HFFc6 (cell line): ENCODE measurements around the gene KCTD15. TPM values are rescaled to one million over a fixed set of nuclear protein-coding genes. Genes with fewer than 3 reads are reported as not detected.

Experiments
- DNase-seq: peaks from one replicate; pipeline ENCODE4 v3.0.0-alpha.2; 2018
- H3K27ac Mint-ChIP-seq: 2 replicates; pipeline ENCODE4 v1.8.0; 2020; ENCODE audit warnings: mild to moderate bottlenecking, mixed read lengths
- H3K27me3 Mint-ChIP-seq: 2 replicates; pipeline ENCODE4 v1.8.0; 2021; ENCODE audit warnings: mild to moderate bottlenecking, moderate library complexity, mixed read lengths; ENCODE audit not compliant: insufficient read depth
- H3K36me3 Mint-ChIP-seq: 2 replicates; pipeline ENCODE4 v1.8.0; 2021; ENCODE audit warnings: low read depth, mixed read lengths
- H3K4me1 Mint-ChIP-seq: 2 replicates; pipeline ENCODE4 v1.8.0; 2020; ENCODE audit warnings: low read depth, mixed read lengths
- H3K4me3 Mint-ChIP-seq: 2 replicates; pipeline ENCODE4 v1.8.0; 2020; ENCODE audit warnings: mild to moderate bottlenecking, moderate library complexity, mixed read lengths
- H3K9me3 Mint-ChIP-seq: 2 replicates; pipeline ENCODE4 v1.8.0; 2020; ENCODE audit warnings: mild to moderate bottlenecking, mixed read lengths
- total RNA-seq, 6 experiments: library from RNA; stranded (reverse); fragmentation: NEBNext Ultra II Directional; extraction: Animal tissue kit (Norgen Biotek cat#: 25700); gene quantifications; 2 replicates in 1 of 6; 3 replicates in 5 of 6; pipeline ENCODE4 v1.2.3, GENCODE V29; 2021
- TF ChIP-seq, protein P1 (sequence below): fragments of 200-600 bp; sonication (generic); IDR thresholded peaks from 2 replicates; pipeline ENCODE4 v1.5.0; 2021; ENCODE audit warnings: antibody characterized with exemption, mild to moderate bottlenecking

Gene KCTD15
- total RNA-seq, 6 experiments from 2014 or later: 5.9 to 11.7 (median 7.1) TPM

DNA sequence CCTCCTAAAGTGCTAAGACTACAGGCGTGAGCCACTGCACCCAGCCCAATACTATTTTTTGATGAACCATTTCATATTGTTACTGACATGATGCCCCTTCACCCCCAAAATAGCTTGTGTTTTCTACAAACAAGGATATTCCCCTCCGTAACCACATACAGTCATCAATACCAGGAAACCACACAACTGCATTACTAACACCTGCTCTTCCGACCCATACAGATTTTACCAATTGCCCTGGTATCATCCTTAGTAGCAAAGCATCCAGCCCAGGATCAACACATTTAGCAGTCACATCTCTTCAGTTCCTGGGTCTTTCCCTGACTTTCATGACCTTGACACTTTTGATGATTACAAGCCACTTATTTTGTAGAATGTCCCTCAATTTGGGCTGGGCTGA is 33.6 kb downstream of the KCTD15 start:
- Mint-ChIP-seq H3K27me3 (peaks cover 9% of the 10 kb centered on the region), H3K36me3 (no peaks in the 10 kb centered on the region), H3K4me1 (no peaks in the 10 kb centered on the region), H3K4me3 (no peak overlapping the region), H3K27ac (no peak overlapping the region), H3K9me3 (no peaks in the 10 kb centered on the region)
- TF ChIP-seq, protein P1, sequence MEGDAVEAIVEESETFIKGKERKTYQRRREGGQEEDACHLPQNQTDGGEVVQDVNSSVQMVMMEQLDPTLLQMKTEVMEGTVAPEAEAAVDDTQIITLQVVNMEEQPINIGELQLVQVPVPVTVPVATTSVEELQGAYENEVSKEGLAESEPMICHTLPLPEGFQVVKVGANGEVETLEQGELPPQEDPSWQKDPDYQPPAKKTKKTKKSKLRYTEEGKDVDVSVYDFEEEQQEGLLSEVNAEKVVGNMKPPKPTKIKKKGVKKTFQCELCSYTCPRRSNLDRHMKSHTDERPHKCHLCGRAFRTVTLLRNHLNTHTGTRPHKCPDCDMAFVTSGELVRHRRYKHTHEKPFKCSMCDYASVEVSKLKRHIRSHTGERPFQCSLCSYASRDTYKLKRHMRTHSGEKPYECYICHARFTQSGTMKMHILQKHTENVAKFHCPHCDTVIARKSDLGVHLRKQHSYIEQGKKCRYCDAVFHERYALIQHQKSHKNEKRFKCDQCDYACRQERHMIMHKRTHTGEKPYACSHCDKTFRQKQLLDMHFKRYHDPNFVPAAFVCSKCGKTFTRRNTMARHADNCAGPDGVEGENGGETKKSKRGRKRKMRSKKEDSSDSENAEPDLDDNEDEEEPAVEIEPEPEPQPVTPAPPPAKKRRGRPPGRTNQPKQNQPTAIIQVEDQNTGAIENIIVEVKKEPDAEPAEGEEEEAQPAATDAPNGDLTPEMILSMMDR: no peak
- no peak for DNase-seq

DNA sequence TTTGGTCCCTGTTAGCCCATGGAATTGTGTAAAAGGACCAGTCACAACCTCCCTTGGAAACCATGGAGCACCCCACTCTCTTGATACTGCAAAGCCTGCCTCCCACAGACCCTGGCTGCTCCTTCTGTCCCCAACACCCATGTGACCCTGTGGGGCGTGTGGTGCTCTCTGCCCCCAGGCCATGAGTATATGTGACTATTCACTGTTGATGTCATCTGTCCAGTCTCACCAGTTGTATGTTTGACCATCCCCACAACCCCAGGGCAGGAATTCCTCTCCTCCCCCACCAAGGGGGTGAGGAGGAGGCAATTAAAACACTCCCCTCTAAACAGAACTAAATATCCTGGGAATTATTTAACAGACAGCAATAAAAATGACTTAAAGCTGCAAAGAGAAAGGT is 35.2 kb downstream of the KCTD15 start:
- H3K4me3 Mint-ChIP-seq: no peak overlapping the region
- no peaks in the 10 kb centered on the region for H3K36me3 Mint-ChIP-seq
- DNase-seq: no peak
- H3K4me1 Mint-ChIP-seq: no peaks in the 10 kb centered on the region
- no peak overlapping the region for H3K27ac Mint-ChIP-seq
- H3K27me3 Mint-ChIP-seq: peaks cover 11% of the 10 kb centered on the region
- no peaks in the 10 kb centered on the region for H3K9me3 Mint-ChIP-seq
- TF ChIP-seq, protein P1: no peak

DNA sequence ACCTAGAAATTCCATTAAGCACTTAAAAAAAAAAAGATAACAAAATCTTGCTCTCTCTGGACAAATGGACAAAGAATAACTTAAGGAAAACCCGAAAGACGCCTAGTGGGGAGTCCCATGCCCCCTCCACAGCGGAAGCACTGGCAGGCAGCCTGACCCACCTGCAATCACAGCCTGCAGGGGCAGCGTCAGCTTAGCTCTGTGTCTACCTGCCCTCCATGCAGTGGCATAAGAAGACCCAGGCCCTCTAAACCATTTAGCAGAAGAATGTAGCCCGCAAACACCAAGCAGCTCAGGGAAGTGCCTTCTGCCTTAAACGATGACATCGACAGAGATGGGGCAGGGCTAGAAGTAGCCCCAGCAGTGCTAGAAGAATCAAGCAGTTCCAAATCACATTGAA is 36.0 kb downstream of the KCTD15 start:
- Mint-ChIP-seq H3K4me1 (no peaks in the 10 kb centered on the region), H3K27me3 (peaks cover 11% of the 10 kb centered on the region), H3K4me3 (no peak overlapping the region), H3K36me3 (no peaks in the 10 kb centered on the region), H3K9me3 (no peaks in the 10 kb centered on the region), H3K27ac (no peak overlapping the region)
- DNase-seq: no peak
- TF ChIP-seq, protein P1: no peak

DNA sequence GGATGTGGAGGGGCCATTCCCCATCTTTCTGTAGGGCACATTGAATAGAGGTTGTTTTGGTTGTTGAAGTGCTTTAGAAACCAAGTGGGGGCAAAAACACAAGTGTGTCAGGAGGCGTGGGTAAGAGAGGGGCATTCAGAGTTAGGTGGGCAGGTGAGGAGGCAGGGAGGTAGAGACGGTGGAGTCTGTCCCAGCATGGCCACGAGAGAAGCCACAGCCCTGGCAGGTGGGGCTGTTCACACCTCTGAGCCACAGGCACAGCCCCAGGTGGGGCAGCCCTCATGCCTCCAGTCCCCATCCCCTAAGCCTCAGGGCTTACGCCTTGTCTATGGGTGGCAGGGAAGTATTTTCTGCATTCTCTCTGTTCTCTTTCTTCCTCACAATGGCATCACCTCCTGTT is 43.7 kb downstream of the KCTD15 start:
- TF ChIP-seq, protein P1: no peak
- H3K36me3 Mint-ChIP-seq: no peaks in the 10 kb centered on the region
- DNase-seq: no peak
- peaks cover 9% of the 10 kb centered on the region for H3K27me3 Mint-ChIP-seq
- no peaks in the 10 kb centered on the region for H3K9me3 Mint-ChIP-seq
- no peak overlapping the region for H3K27ac Mint-ChIP-seq
- no peak overlapping the region for H3K4me3 Mint-ChIP-seq
- no peaks in the 10 kb centered on the region for H3K4me1 Mint-ChIP-seq

DNA sequence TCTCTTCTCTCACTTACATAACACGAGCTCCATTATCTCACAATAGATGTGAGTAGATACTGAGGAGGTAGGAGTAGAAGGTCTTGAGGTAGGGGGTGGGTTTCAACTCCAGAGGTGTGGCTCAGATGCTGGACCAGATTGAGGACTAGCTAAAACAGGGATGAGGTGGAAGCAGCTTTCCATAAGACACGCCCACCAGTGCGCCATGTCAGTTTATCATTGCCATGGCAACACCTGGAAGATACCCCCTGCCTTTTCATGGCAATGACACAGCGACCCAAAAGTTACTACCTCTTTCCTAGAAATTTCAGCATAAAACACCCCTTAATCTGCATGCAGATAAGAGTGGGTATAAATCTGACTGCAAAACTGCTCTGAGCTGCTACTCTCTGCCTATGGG is 44.1 kb downstream of the KCTD15 start:
- TF ChIP-seq, protein P1: no peak
- no peak overlapping the region for H3K27ac Mint-ChIP-seq
- no peak overlapping the region for H3K4me3 Mint-ChIP-seq
- H3K4me1 Mint-ChIP-seq: no peaks in the 10 kb centered on the region
- no peaks in the 10 kb centered on the region for H3K36me3 Mint-ChIP-seq
- DNase-seq: no peak
- H3K9me3 Mint-ChIP-seq: no peaks in the 10 kb centered on the region
- peaks cover 8% of the 10 kb centered on the region for H3K27me3 Mint-ChIP-seq

DNA sequence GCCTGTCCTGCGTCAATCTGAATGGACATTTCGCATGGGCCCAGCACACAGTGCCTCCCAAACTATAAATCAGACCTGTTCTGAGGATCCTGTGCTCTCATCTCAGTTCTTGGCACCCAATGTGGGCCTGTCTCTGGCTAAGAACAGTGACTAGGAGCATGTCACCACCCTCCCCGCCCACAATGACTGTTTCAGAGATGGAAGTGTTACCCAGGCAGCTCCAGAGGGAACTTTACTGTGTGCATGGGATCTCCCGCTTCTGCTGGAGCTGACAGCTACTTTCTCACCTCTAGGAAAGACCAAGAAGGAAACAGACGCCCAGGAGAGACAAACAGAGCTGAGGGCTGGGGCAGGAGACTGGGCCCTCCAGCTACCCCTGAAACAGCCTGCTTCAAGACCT is 45.0 kb downstream of the KCTD15 start:
- TF ChIP-seq, protein P1: no peak
- H3K9me3 Mint-ChIP-seq: no peaks in the 10 kb centered on the region
- no peak overlapping the region for H3K4me3 Mint-ChIP-seq
- H3K27ac Mint-ChIP-seq: no peak overlapping the region
- DNase-seq: no peak
- peaks cover 8% of the 10 kb centered on the region for H3K27me3 Mint-ChIP-seq
- no peaks in the 10 kb centered on the region for H3K4me1 Mint-ChIP-seq
- H3K36me3 Mint-ChIP-seq: no peaks in the 10 kb centered on the region
